Uterus (tissue), 2 donors: ENCODE measurements around the gene C1orf50.

ENCODE experiments used
- CTCF ChIP-seq, 4 experiments: fragments of 200-600 bp in 2 of 4; fragments of 450-650 bp in 2 of 4; sonication (generic) in 2 of 4; IDR thresholded peaks; one replicate each; pipeline ENCODE4 v1.5.1; 2016 to 2019; ENCODE audit warnings: antibody characterized with exemption in 4 of 4, mild to moderate bottlenecking in 2 of 4, moderate library complexity in 1 of 4
- POLR2A ChIP-seq, 2 donors: fragments of 450-650 bp; IDR thresholded peaks; one replicate each; pipeline ENCODE4 v1.6.1; 2016; ENCODE audit warnings: antibody characterized with exemption in 2 of 2, mild to moderate bottlenecking in 1 of 2, moderate library complexity in 1 of 2

- TF ChIP-seq POLR2A (IDR thresholded peaks at IDR 0.05) (no peak), CTCF (IDR thresholded peaks at IDR 0.05) (no peak)
Observed at GRCh38 chr1:42774928-42775526, 8.0 kb downstream of the C1orf50 start.
